ENCODE data around the gene GMPR2.

DNA sequence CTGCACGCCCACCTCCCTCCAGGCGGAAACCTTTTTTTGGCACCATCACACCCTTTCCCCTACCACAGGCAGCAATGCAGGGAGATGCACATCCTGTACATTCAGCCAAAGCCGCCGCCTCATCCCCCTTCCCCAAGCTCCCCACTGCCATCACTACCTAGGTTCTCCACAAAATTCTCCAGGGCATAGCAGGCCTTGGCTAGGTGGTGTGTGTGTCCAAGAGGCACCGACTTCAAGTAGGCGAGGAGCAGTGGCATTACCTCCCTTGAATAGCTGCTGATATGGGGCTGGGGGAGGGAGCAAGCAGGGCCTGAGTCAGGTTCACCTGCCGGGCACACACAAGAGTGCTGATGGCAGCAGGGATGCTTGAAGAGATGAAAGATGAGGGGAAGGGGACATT is 47.7 kb upstream of the GMPR2 start:
- TF ChIP-seq RCOR1 (IDR thresholded peaks at IDR 0.05; ENCODE audit: insufficient replicate concordance, low read length) (no peak), RFX5 (IDR thresholded peaks at IDR 0.05; ENCODE audit: low read depth, low read length) (no peak), CHD1 (IDR thresholded peaks at IDR 0.05; ENCODE audit: low read depth, low read length) (no peak), POLR2A (IDR thresholded peaks at IDR 0.05; ENCODE audit: low read depth, low read length) (no peak), RAD21 (IDR thresholded peaks at IDR 0.05; ENCODE audit: low read length) (no peak), MAZ (IDR thresholded peaks at IDR 0.05; ENCODE audit: borderline replicate concordance, low read depth, low read length) (no peak), CEBPB (IDR thresholded peaks at IDR 0.05; ENCODE audit: low read depth, low read length) (no peak), MXI1 (IDR thresholded peaks at IDR 0.05; ENCODE audit: borderline replicate concordance, low read depth, low read length) (no peak), NFE2L2 (IDR thresholded peaks at IDR 0.05; ENCODE audit: low read depth, low read length) (no peak), SMC3 (IDR thresholded peaks at IDR 0.05; ENCODE audit: low read depth, low read length) (no peak)
- TF ChIP-seq, protein P1, sequence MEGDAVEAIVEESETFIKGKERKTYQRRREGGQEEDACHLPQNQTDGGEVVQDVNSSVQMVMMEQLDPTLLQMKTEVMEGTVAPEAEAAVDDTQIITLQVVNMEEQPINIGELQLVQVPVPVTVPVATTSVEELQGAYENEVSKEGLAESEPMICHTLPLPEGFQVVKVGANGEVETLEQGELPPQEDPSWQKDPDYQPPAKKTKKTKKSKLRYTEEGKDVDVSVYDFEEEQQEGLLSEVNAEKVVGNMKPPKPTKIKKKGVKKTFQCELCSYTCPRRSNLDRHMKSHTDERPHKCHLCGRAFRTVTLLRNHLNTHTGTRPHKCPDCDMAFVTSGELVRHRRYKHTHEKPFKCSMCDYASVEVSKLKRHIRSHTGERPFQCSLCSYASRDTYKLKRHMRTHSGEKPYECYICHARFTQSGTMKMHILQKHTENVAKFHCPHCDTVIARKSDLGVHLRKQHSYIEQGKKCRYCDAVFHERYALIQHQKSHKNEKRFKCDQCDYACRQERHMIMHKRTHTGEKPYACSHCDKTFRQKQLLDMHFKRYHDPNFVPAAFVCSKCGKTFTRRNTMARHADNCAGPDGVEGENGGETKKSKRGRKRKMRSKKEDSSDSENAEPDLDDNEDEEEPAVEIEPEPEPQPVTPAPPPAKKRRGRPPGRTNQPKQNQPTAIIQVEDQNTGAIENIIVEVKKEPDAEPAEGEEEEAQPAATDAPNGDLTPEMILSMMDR (conservative IDR thresholded peaks at IDR 0.05; ENCODE audit: low read depth, low read length), result no peak
- TF ChIP-seq, protein P2, sequence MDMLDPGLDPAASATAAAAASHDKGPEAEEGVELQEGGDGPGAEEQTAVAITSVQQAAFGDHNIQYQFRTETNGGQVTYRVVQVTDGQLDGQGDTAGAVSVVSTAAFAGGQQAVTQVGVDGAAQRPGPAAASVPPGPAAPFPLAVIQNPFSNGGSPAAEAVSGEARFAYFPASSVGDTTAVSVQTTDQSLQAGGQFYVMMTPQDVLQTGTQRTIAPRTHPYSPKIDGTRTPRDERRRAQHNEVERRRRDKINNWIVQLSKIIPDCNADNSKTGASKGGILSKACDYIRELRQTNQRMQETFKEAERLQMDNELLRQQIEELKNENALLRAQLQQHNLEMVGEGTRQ (IDR thresholded peaks at IDR 0.05; ENCODE audit: low read depth, low read length), result no peak
- TF ChIP-seq, protein P3, sequence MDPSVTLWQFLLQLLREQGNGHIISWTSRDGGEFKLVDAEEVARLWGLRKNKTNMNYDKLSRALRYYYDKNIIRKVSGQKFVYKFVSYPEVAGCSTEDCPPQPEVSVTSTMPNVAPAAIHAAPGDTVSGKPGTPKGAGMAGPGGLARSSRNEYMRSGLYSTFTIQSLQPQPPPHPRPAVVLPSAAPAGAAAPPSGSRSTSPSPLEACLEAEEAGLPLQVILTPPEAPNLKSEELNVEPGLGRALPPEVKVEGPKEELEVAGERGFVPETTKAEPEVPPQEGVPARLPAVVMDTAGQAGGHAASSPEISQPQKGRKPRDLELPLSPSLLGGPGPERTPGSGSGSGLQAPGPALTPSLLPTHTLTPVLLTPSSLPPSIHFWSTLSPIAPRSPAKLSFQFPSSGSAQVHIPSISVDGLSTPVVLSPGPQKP (IDR thresholded peaks at IDR 0.05; ENCODE audit: borderline replicate concordance, low read depth, low read length), result no peak

All from IMR-90 (cell line).